GM21576 (cell line): ENCODE results near the gene TNFAIP8L1.

ENCODE experiments used
- ATAC-seq: cut with Tn5 transposase; IDR thresholded peaks from one replicate; pipeline ENCODE4 v1.9.1; 2021; ENCODE audit warnings: mild to moderate bottlenecking, moderate library complexity; ENCODE audit not compliant: unreplicated experiment

TNFAIP8L1 gene

DNA sequence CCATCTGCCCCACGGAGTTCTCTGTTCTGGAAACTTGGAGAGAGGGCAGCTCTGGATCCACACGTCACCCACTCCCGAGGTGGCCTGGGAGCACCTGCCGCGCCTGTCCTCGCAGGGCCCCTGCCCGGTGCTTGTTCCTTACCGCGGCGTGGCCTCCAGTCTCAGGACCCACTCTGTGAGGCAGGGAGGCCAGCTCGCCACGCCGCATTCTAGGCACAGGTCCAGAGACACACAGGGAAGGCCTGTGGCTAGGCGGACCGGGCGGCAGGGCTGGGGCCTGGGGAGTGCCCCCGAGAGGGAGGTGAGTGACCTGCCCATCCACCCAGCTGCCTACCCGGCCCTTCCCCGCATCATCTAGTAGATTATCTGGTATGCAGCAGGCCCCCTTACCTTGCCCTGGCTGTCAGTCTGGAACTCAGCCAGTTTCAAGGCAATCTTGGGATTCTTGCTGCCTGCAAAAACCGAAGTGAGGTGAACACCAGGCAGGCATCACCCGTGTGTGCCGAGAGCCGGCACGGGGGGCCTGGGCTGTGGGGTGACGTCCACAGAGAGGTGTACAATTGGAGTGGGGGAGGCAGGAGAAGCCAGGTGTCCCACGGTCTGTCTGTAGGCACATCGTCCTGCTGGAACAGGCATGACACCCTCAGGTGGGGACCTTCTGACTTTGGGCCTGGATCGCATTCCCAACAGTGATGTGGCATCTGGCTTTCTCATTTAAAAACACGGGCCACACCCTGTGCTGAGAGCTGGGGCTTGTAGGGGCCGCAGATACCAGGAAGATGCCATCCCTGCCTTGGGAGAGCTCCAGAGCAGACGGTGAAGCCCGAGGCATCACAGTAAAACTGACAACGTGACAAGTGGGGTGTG lies 60.7 kb downstream of the TNFAIP8L1 start:
- no peak for ATAC-seq

GRCh38 chr19:4700693-4700970 lies 61.3 kb downstream of the TNFAIP8L1 start:
- ATAC-seq, result no peak

DNA sequence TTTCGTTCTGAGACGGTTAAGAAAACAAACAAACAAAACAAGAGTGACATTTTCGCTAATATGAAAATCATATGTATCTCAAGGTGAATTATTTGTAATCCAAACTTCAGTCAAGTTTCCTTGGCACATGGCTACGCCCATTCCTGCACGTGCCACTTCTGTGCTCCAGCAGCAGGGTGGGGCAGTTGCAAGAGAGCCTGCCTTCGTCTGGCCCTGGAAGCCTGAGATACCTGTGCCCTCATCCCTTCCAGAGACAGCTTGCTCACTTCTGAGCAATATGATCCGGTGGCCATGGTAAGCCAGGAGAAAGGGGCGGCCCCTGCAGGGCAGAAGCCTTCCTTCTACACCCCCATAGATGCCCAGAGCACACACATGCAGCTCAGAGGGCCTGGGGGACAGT lies 62.2 kb downstream of the TNFAIP8L1 start:
- ATAC-seq, result no peak

DNA sequence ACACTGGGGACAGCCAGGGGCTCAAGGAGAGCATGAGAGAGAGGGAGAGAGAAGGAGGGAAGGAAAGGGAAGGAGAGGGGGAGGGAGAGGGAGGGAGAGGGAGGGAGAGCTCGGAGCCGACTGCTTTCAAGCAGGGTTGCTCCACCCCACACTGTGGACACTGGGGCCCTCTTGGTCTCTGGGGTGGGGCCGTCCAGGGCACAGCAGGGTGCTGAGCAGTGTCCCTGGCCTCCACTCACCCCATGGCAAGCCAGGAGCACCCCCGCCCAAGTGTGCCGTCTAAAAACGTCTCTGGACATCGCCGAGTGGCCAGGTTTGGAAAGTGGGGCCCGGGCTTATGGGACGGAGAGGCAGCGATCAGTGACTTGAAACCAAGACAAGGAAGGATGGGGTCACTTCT lies 63.4 kb downstream of the TNFAIP8L1 start:
- ATAC-seq, result no peak

DNA sequence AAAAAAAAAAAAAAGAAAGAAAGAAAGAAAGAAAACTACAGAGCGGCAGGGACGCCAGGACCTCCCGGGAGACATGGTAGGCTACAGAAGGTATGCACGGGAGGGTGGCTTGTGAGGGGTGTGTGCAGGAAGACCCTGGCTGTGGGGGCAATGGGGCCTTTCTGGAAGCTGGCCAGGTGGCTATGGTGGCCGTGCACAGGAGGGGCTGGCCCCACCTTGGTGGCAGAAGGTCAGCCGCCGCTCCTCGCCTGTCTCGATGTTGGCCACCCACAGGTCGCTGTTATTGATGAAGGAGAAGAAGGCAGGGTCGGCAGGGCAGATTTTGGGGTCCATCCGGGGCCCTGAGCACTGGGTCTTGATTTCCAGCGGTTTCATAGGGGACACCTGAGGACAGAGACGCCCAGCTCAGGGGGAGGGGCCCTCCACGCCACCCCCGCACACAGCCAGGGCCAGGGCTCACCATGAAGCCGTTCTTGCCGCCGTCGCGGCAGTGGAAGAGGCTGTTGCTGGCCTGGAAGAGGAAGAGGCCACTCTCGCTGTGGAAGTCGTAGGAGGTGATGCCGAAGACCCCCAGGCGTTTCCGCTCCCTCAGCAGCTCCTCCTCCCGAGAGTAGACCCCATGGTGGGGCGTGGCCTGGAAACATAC lies 64.5 kb downstream of the TNFAIP8L1 start:
- no peak for ATAC-seq

GRCh38 chr19:4704317-4704673 lies 65.0 kb downstream of the TNFAIP8L1 start:
- no peak for ATAC-seq
